Progenitor cell of endocrine pancreas (in vitro differentiated cells): Measurements from ENCODE around the gene YPEL2. TPM values are rescaled to one million over a fixed set of nuclear protein-coding genes. Genes with fewer than 3 reads are reported as not detected.
"Not testable (repeated sequence)": the region's sequence is repeated elsewhere in the genome, so short reads cannot be mapped to it uniquely, and the experiment has no call there.

Source experiments
- DNase-seq: peaks from one replicate; pipeline ENCODE4 v3.0.0; 2021; ENCODE audit warnings: low spot score; ENCODE audit not compliant: unreplicated experiment
- H3K27ac Mint-ChIP-seq: 2 replicates; pipeline ENCODE4 v1.8.0; 2021; ENCODE audit warnings: mild to moderate bottlenecking, moderate library complexity, mixed read lengths
- H3K27me3 Mint-ChIP-seq: 2 replicates; pipeline ENCODE4 v1.8.0; 2021; ENCODE audit warnings: mixed read lengths
- H3K36me3 Mint-ChIP-seq: 2 replicates; pipeline ENCODE4 v1.8.0; 2022; ENCODE audit warnings: mixed read lengths; ENCODE audit not compliant: insufficient read depth
- H3K4me1 Mint-ChIP-seq: 2 replicates; pipeline ENCODE4 v1.8.0; 2021; ENCODE audit warnings: low read depth, mixed read lengths
- H3K4me3 Mint-ChIP-seq: 2 replicates; pipeline ENCODE4 v1.8.0; 2021; ENCODE audit warnings: low read depth, mild to moderate bottlenecking, moderate library complexity, mixed read lengths
- H3K9me3 Mint-ChIP-seq: 2 replicates; pipeline ENCODE4 v1.8.0; 2021; ENCODE audit warnings: low read depth, mixed read lengths
- total RNA-seq: library from RNA; stranded (reverse); gene quantifications from 2 replicates; pipeline ENCODE4 v1.2.1, GENCODE V29; 2021
- TF ChIP-seq, protein P1 (sequence below): fragments of 200-600 bp; sonication (generic); IDR thresholded peaks from one replicate; pipeline ENCODE4 v1.5.0; 2021; ENCODE audit warnings: antibody characterized with exemption, mild to moderate bottlenecking; ENCODE audit not compliant: unreplicated experiment

The YPEL2 gene
- total RNA-seq, 1 donor from 2014 or later: 39.9 TPM

DNA sequence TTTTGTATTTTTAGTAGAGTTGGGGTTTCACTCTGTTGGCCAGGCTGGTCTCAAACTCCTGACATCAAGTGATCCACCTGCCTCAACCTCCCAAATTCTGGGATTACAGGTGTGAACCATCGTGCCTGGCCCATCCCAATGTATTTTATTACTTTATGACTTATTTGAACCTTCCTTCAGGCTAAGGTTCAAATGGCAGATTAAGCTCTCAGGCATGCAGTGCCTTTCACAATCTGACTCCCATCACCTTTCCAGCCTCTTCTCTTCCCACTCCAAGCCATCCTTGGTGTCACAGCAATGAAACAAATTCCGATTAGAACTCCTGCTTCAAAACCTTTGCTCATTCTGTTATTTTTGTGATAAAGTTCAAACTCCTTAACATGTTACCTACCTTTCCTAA lies 26.6 kb upstream of the YPEL2 start:
- no peak for DNase-seq
- H3K27ac Mint-ChIP-seq: no peak overlapping the region
- H3K9me3 Mint-ChIP-seq: peaks cover 3% of the 10 kb centered on the region
- H3K4me3 Mint-ChIP-seq: no peak overlapping the region
- no peaks in the 10 kb centered on the region for H3K27me3 Mint-ChIP-seq
- TF ChIP-seq, protein P1, sequence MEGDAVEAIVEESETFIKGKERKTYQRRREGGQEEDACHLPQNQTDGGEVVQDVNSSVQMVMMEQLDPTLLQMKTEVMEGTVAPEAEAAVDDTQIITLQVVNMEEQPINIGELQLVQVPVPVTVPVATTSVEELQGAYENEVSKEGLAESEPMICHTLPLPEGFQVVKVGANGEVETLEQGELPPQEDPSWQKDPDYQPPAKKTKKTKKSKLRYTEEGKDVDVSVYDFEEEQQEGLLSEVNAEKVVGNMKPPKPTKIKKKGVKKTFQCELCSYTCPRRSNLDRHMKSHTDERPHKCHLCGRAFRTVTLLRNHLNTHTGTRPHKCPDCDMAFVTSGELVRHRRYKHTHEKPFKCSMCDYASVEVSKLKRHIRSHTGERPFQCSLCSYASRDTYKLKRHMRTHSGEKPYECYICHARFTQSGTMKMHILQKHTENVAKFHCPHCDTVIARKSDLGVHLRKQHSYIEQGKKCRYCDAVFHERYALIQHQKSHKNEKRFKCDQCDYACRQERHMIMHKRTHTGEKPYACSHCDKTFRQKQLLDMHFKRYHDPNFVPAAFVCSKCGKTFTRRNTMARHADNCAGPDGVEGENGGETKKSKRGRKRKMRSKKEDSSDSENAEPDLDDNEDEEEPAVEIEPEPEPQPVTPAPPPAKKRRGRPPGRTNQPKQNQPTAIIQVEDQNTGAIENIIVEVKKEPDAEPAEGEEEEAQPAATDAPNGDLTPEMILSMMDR: no peak
- H3K36me3 Mint-ChIP-seq: no peaks in the 10 kb centered on the region
- peaks cover 4% of the 10 kb centered on the region for H3K4me1 Mint-ChIP-seq

DNA sequence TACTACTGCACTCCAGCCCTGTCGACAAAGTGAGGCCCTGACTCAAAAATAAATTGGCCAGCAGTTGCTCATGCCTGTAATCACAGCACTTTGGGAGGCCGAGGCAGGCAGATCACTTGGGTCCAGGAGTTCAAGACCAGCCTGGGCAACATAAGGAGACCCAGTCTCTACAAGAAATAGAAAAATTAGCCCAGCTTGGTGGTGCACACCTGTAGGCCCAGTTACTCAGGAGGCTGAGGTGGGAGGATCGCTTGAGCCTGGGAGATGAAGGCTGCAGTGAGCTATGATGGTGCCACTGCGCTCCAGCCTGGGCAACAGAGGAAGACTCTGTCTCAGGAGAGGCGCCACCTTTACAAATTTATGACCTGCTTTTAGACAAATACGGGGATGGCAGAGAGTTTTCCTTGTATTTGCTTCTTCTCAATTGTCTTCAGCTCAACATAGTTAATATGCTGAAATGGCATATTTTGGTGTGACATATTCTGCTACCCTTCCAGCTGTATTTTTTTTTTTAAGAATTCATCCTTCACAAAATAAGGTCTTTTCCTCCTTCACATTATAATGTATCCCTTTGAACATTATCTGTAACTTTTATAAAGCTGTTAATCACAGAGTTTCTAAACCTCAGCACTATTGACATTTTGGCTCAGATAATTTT lies 21.1 kb upstream of the YPEL2 start:
- no peak overlapping the region for H3K27ac Mint-ChIP-seq
- no peaks in the 10 kb centered on the region for H3K27me3 Mint-ChIP-seq
- no peak for DNase-seq
- H3K4me1 Mint-ChIP-seq: no peaks in the 10 kb centered on the region
- H3K9me3 Mint-ChIP-seq: no peaks in the 10 kb centered on the region
- H3K36me3 Mint-ChIP-seq: no peaks in the 10 kb centered on the region
- no peak overlapping the region for H3K4me3 Mint-ChIP-seq
- TF ChIP-seq, protein P1: no peak

DNA sequence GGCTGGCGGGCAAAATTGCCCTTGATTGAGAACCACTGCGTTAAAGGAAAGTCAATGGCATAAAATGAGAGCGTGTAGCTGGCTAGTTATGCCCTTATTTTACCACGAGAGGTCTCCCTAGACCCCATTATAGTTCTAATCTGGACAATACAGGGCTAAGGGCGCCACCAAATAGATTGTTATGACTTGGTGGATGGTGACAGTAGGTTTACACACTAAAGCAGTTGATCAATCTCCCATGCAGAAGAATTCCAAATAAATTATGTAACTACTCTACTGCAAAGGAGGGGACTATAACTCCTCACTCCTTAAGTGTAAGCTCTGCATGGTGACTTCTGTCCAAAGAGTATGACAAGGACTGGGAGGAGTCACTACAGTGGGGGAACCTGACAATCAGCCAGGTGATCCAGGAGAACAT lies 20.4 kb upstream of the YPEL2 start:
- Mint-ChIP-seq H3K36me3 (no peaks in the 10 kb centered on the region), H3K27me3 (no peaks in the 10 kb centered on the region), H3K4me1 (no peaks in the 10 kb centered on the region), H3K27ac (no peak overlapping the region), H3K4me3 (no peak overlapping the region), H3K9me3 (no peaks in the 10 kb centered on the region)
- DNase-seq: no peak
- TF ChIP-seq, protein P1: peak; percentile 87

DNA sequence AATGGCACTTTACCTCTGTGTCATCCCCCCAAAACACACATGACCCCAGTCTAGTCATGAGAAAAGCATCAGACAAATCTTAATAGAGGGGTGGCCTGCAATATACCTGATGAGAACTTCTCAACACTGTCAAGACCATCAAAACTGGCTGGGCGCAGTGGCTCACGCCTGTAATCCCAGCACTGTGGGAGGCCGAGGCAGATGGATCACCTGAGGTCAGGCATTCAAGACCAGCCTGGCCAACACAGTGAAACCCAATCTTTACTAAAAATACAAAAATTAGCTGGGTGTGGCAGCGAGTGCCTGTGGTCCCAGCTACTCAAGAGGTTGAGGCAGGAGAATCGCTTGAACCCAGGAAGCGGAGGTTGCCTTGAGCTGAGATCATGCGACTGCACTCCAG lies 19.9 kb upstream of the YPEL2 start:
- not testable (repeated sequence) for H3K27ac Mint-ChIP-seq, H3K9me3 Mint-ChIP-seq, DNase-seq, H3K27me3 Mint-ChIP-seq, H3K4me3 Mint-ChIP-seq, H3K36me3 Mint-ChIP-seq, H3K4me1 Mint-ChIP-seq

DNA sequence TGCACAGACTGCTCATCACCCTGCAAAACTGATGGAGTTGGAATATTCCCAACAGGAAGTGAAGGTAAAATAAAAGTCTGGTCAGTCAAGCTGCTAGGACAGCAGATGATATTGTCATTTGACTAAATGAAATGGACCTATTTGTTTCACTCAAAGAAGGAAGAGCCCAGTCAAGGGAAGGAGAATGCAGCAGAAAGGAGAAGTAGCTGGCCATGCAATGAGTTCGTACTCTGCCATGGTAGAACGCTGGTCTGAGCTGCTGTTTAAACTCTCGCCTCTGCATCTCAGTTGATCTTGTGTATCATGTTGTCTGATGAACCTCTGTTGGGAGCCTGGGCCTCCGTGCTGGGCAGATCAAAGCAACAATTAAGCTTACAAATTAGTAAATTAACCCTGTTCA lies 15.6 kb upstream of the YPEL2 start:
- H3K27ac Mint-ChIP-seq: no peak overlapping the region
- no peaks in the 10 kb centered on the region for H3K9me3 Mint-ChIP-seq
- no peaks in the 10 kb centered on the region for H3K27me3 Mint-ChIP-seq
- peaks cover 1% of the 10 kb centered on the region for H3K36me3 Mint-ChIP-seq
- no peaks in the 10 kb centered on the region for H3K4me1 Mint-ChIP-seq
- TF ChIP-seq, protein P1: no peak
- H3K4me3 Mint-ChIP-seq: no peak overlapping the region
- no peak for DNase-seq
